IMR-90 (cell line): ENCODE results near the gene BMP7. TPM values are rescaled to one million over a fixed set of nuclear protein-coding genes. Genes with fewer than 3 reads are reported as not detected.

Experiments used
- ATAC-seq: fragments of 200-7000 bp; cut with Tn5 transposase; 2 replicates; pipeline ENCODE4 v1.9.1; 2020; ENCODE audit warnings: low read depth, mild to moderate bottlenecking, moderate library complexity
- BruUV-seq: library from RNA; stranded (reverse); fragments of 400-500 nt; replicated peaks from 2 replicates; lab custom pipeline; 2021; lab: Mats Ljungman, UMichigan
- CTCF ChIA-PET: fragments of 300-600 bp; formaldehyde crosslinking; extraction: SDS; loops from one replicate; lab custom pipeline; 2021; ENCODE audit warnings: antibody characterized with exemption; lab: Yijun Ruan, JAX
- POLR2A ChIA-PET: fragments of 300-600 bp; sonication (Branson Sonifier 250); formaldehyde crosslinking; loops from one replicate; lab custom pipeline; 2022; ENCODE audit warnings: antibody characterized with exemption; ENCODE audit not compliant: unreplicated experiment; lab: Charles Lee
- DNase-seq: peaks from one replicate; pipeline ENCODE4 v3.0.0; 2013
- H2AFZ ChIP-seq: replicated peaks from 2 replicates; pipeline ENCODE3; 2013; ENCODE audit warnings: low read length, mild to moderate bottlenecking; ENCODE audit not compliant: poor library complexity
- H2AK5ac ChIP-seq: 2 replicates; pipeline ENCODE4 v1.6.1; 2013; ENCODE audit warnings: low read depth, low read length, inconsistent platforms
- H2AK9ac ChIP-seq: replicated peaks from 2 replicates; pipeline ENCODE3; 2013; ENCODE audit warnings: mild to moderate bottlenecking, low read depth, low read length, moderate library complexity; ENCODE audit not compliant: poor library complexity
- H2BK120ac ChIP-seq: 2 replicates; pipeline ENCODE4 v1.6.1; 2013; ENCODE audit warnings: low read depth, low read length, inconsistent platforms
- H2BK15ac ChIP-seq: 3 replicates; pipeline ENCODE4 v1.6.1; 2013; ENCODE audit warnings: low read depth, low read length, inconsistent platforms
- H2BK20ac ChIP-seq: 2 replicates; pipeline ENCODE4 v1.6.1; 2013; ENCODE audit warnings: low read depth, mild to moderate bottlenecking, inconsistent platforms, low read length, moderate library complexity
- H2BK5ac ChIP-seq: 2 replicates; pipeline ENCODE4 v1.6.1; 2013; ENCODE audit warnings: mild to moderate bottlenecking, low read depth, low read length, inconsistent platforms; ENCODE audit not compliant: poor library complexity, severe bottlenecking
- H3K14ac ChIP-seq: replicated peaks from 2 replicates; pipeline ENCODE4 v1.6.1; 2013; ENCODE audit warnings: low read depth, low read length, inconsistent platforms
- H3K18ac ChIP-seq: 2 replicates; pipeline ENCODE4 v1.6.1; 2013; ENCODE audit warnings: low read depth, low read length, control low read depth
- H3K23ac ChIP-seq: 2 replicates; pipeline ENCODE4 v1.6.1; 2013; ENCODE audit warnings: low read depth, low read length, inconsistent platforms
- H3K27ac ChIP-seq: 2 replicates; pipeline ENCODE4 v1.5.1; 2013; ENCODE audit warnings: mild to moderate bottlenecking, control low read depth, low read length; ENCODE audit not compliant: insufficient read depth
- H3K27me3 ChIP-seq: 2 replicates; pipeline ENCODE4 v1.6.1; 2013; ENCODE audit warnings: low read length; ENCODE audit not compliant: control insufficient read depth, insufficient read depth
- H3K36me3 ChIP-seq: 2 replicates; pipeline ENCODE4 v1.6.1; 2013; ENCODE audit warnings: low read length, mixed read lengths; ENCODE audit not compliant: control insufficient read depth, insufficient read depth
- H3K4ac ChIP-seq: 2 replicates; pipeline ENCODE4 v1.6.1; 2013; ENCODE audit warnings: low read depth, low read length, inconsistent platforms
- H3K4me1 ChIP-seq: 2 replicates; pipeline ENCODE4 v1.6.1; 2013; ENCODE audit warnings: low read length, mixed read lengths; ENCODE audit not compliant: control insufficient read depth, insufficient read depth
- H3K4me2 ChIP-seq: 2 replicates; pipeline ENCODE4 v1.6.1; 2013; ENCODE audit warnings: low read depth, mild to moderate bottlenecking, control low read depth, low read length, moderate library complexity
- H3K4me3 ChIP-seq: 2 replicates; pipeline ENCODE4 v1.5.1; 2013; ENCODE audit warnings: low read depth, mild to moderate bottlenecking, control low read depth, low read length, moderate library complexity; ENCODE audit not compliant: insufficient read depth
- H3K56ac ChIP-seq: 2 replicates; pipeline ENCODE4 v1.6.1; 2013; ENCODE audit warnings: low read length, inconsistent platforms; ENCODE audit not compliant: insufficient read depth; ENCODE audit errors: extremely low read depth
- H3K79me1 ChIP-seq, 2 experiments: 2 replicates each; pipeline ENCODE4 v1.6.1; 2013; ENCODE audit warnings: low read length in 2 of 2, inconsistent platforms in 1 of 2, low read depth in 1 of 2
- H3K9ac ChIP-seq: 2 replicates; pipeline ENCODE4 v1.6.1; 2013; ENCODE audit warnings: low read depth, low read length, control low read depth
- H3K9me1 ChIP-seq: 2 replicates; pipeline ENCODE4 v1.6.1; 2013; ENCODE audit warnings: low read length, inconsistent platforms; ENCODE audit not compliant: insufficient read depth
- H3K9me3 ChIP-seq: 2 replicates; pipeline ENCODE4 v1.6.1; 2013; ENCODE audit warnings: low read length; ENCODE audit not compliant: control insufficient read depth, insufficient read depth
- H4K20me1 ChIP-seq: 2 replicates; pipeline ENCODE4 v1.6.1; 2013; ENCODE audit warnings: low read length, inconsistent platforms; ENCODE audit not compliant: insufficient read depth
- H4K5ac ChIP-seq: 2 replicates; pipeline ENCODE4 v1.6.1; 2013; ENCODE audit warnings: mild to moderate bottlenecking, low read depth, low read length, control low read depth
- H4K8ac ChIP-seq, 2 experiments: 2 replicates each; pipeline ENCODE4 v1.6.1; 2013; ENCODE audit warnings: low read depth in 2 of 2, low read length in 2 of 2, control low read depth in 1 of 2, inconsistent platforms in 1 of 2
- H4K91ac ChIP-seq: 2 replicates; pipeline ENCODE4 v1.6.1; 2013; ENCODE audit warnings: low read depth, low read length, inconsistent platforms; ENCODE audit not compliant: insufficient read depth
- CHD1 ChIP-seq: IDR thresholded peaks from 2 replicates; pipeline ENCODE4 v1.6.1; 2012; ENCODE audit warnings: low read depth, low read length, improper control_type of control experiment
- FOS ChIP-seq: fragments of 150-350 bp; IDR thresholded peaks from 2 replicates; pipeline ENCODE4 v1.6.1; 2016; ENCODE audit warnings: low read depth, low read length
- MXI1 ChIP-seq: IDR thresholded peaks from 2 replicates; pipeline ENCODE4 v1.6.1; 2012; ENCODE audit warnings: low read depth, mild to moderate bottlenecking, low read length, moderate library complexity, borderline replicate concordance
- NFE2L2 ChIP-seq: fragments of 150-350 bp; IDR thresholded peaks from 2 replicates; pipeline ENCODE4 v1.6.1; 2016; ENCODE audit warnings: low read depth, mild to moderate bottlenecking, low read length
- POLR2A ChIP-seq: IDR thresholded peaks from 2 replicates; pipeline ENCODE4 v1.6.1; 2012; ENCODE audit warnings: mild to moderate bottlenecking, low read depth, low read length
- RAD21 ChIP-seq: IDR thresholded peaks from 2 replicates; pipeline ENCODE4 v1.6.1; 2012; ENCODE audit warnings: low read length, improper control_type of control experiment
- WGBS, 2 experiments: methylation state at CpG; one replicate each; pipeline versions ENCODE4 v1.1.5 to v1.1.7; 2013; ENCODE audit warnings: missing lambda C conversion rate in 2 of 2; ENCODE audit not compliant: insufficient read length in 1 of 2; ENCODE audit errors: extremely low coverage in 2 of 2; 5-methylcytosine and 5-hydroxymethylcytosine counted together
- dilution Hi-C: fragments of 300-500 bp; cut with HindIII; formaldehyde crosslinking; loops from one replicate; pipeline ENCODE4 v1.14.3; 2018; ENCODE audit warnings: low sequenced_read_pairs; ENCODE audit not compliant: unreplicated experiment
- in situ Hi-C: fragments of 300-500 bp; cut with MboI; formaldehyde crosslinking; loops from 3 replicates; pipeline ENCODE4 v1.14.3; 2019; ENCODE audit warnings: low sequenced_read_pairs, inconsistent platforms, mixed read lengths
- intact Hi-C: fragments of 100-400 bp; cut with micrococcal nuclease; formaldehyde crosslinking; loops from 2 replicates; pipeline ENCODE4 v1.10.0; 2022
- polyA plus RNA-seq, 3 experiments: library from polyadenylated mRNA; depleted of rRNA; stranded (reverse); fragments of >200 nt; gene quantifications; 2 replicates each; pipeline ENCODE4 v1.2.3, GENCODE V29; 2012; ENCODE audit warnings: low replicate concordance in 1 of 3
- total RNA-seq: library from RNA; depleted of rRNA; stranded (reverse); fragments of >200 nt; gene quantifications from 2 replicates; pipeline ENCODE4 v1.2.3, GENCODE V29; 2012
- TF ChIP-seq, protein P1 (sequence below): conservative IDR thresholded peaks from 2 replicates; pipeline ENCODE4 v1.5.1; 2012; ENCODE audit warnings: mild to moderate bottlenecking, low read depth, low read length, improper control_type of control experiment

The BMP7 gene
- total and polyA plus RNA-seq, 2 of the 4 experiments (the other 2 are of a cell fraction), result not detected

DNA sequence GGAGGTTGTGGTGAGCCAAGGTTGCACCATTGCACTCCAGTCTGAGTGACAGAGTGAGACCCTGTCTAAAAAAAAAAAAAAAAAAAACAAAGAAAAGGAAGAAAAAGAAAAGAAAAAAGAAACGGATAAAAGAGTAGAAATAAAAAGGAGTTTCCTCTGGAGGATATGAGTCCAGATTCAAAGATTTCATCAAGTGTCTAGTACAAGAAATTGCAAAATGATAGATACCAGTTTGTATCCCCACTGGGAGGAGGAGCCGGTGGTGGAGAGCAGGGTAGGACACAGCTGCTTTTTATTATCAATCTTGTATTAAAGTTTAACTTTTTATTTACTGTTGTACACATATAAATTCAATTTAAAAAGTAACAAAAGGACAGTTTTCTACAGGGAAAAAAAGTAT, 113.9 kb downstream of the BMP7 start:
- Histone ChIP-seq H3K36me3 (no peaks in the 10 kb centered on the region), H3K14ac (no peak overlapping the region), H2AK9ac (no peak overlapping the region), H3K18ac (no peak overlapping the region), H2BK20ac (no peak overlapping the region), H2AFZ (no peak overlapping the region), H3K4me1 (no peaks in the 10 kb centered on the region), H2BK15ac (no peak overlapping the region), H4K8ac (no peak overlapping the region), H2BK120ac (no peak overlapping the region), H3K56ac (no peak overlapping the region), H3K27me3 (no peaks in the 10 kb centered on the region), H4K91ac (no peak overlapping the region), H3K4ac (no peak overlapping the region), H3K79me1 (no peaks in the 10 kb centered on the region), H3K9ac (no peak overlapping the region), H3K27ac (no peak overlapping the region), H4K5ac (no peak overlapping the region), H3K9me1 (no peaks in the 10 kb centered on the region), H3K4me3 (no peak overlapping the region), H4K20me1 (no peaks in the 10 kb centered on the region), H2BK5ac (no peak overlapping the region), H3K4me2 (no peak overlapping the region), H2AK5ac (no peak overlapping the region), H3K23ac (no peak overlapping the region), H3K9me3 (peaks cover 13% of the 10 kb centered on the region)
- intact Hi-C loops, result no loop called here
- CTCF ChIA-PET, result no interaction called here
- in situ Hi-C loops, result no loop called here
- DNase-seq (no peak), ATAC-seq (no peak)
- dilution Hi-C loops, result no loop called here
- TF ChIP-seq RAD21 (no peak), MXI1 (no peak), FOS (no peak), CHD1 (no peak), POLR2A (no peak), NFE2L2 (no peak)
- TF ChIP-seq, protein P1, sequence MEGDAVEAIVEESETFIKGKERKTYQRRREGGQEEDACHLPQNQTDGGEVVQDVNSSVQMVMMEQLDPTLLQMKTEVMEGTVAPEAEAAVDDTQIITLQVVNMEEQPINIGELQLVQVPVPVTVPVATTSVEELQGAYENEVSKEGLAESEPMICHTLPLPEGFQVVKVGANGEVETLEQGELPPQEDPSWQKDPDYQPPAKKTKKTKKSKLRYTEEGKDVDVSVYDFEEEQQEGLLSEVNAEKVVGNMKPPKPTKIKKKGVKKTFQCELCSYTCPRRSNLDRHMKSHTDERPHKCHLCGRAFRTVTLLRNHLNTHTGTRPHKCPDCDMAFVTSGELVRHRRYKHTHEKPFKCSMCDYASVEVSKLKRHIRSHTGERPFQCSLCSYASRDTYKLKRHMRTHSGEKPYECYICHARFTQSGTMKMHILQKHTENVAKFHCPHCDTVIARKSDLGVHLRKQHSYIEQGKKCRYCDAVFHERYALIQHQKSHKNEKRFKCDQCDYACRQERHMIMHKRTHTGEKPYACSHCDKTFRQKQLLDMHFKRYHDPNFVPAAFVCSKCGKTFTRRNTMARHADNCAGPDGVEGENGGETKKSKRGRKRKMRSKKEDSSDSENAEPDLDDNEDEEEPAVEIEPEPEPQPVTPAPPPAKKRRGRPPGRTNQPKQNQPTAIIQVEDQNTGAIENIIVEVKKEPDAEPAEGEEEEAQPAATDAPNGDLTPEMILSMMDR, result no peak
- POLR2A ChIA-PET, result no interaction called here
- WGBS, 2 experiments, result 60% methylated on average over 1 of the region's 2 CpGs; no CpG with 5 or more reads in 1 of the 2 experiments
- BruUV-seq, result no TSS peak
